Endothelial cell of umbilical vein (primary cell): ENCODE results near the gene UHRF1. TPM values are rescaled to one million over a fixed set of nuclear protein-coding genes. Genes with fewer than 3 reads are reported as not detected.

Experiments
- BruUV-seq: library from RNA; stranded (reverse); fragments of 400-500 nt; replicated peaks from 2 replicates; lab custom pipeline; 2021; lab: Mats Ljungman, UMichigan
- CTCF ChIA-PET: fragments of 300-600, 350-600 bp; sonication (Branson Sonifier 250); formaldehyde crosslinking; loops from one replicate; lab custom pipeline; 2021; ENCODE audit warnings: antibody characterized with exemption, inconsistent platforms; lab: Charles Lee
- POLR2A ChIA-PET: fragments of 300-600, 350-600 bp; sonication (Branson Sonifier 250); formaldehyde crosslinking; loops from one replicate; lab custom pipeline; 2021; ENCODE audit warnings: antibody characterized with exemption, inconsistent platforms; lab: Charles Lee
- DNase-seq: peaks from one replicate; pipeline ENCODE4 v3.0.0-alpha.2; 2011; ENCODE audit warnings: low read depth, low spot score
- FAIRE-seq: peaks from 2 replicates; lab custom pipeline; 2011; peaks lifted over from hg19 to GRCh38; lab: Jason Lieb, UNC
- H2AFZ ChIP-seq: 2 replicates; pipeline ENCODE4 v1.6.0; 2012; ENCODE audit warnings: low read depth, low read length, control low read depth, inconsistent platforms
- H3K27ac ChIP-seq: 2 replicates; pipeline ENCODE4 v1.5.1; 2011; ENCODE audit warnings: low read depth, mild to moderate bottlenecking, control low read depth, low read length, moderate library complexity; ENCODE audit not compliant: insufficient read depth
- H3K27me3 ChIP-seq, 2 experiments: 2 replicates each; pipeline versions ENCODE4 v1.6.0 to v1.6.1; 2011; ENCODE audit warnings: low read length in 2 of 2, mixed read lengths in 1 of 2; ENCODE audit not compliant: control insufficient read depth in 2 of 2, insufficient read depth in 2 of 2
- H3K36me3 ChIP-seq, 2 experiments: 2 replicates in 1 of 2; 3 replicates in 1 of 2; pipeline ENCODE4 v1.5.1; 2011; ENCODE audit warnings: low read length in 2 of 2, mild to moderate bottlenecking in 1 of 2, moderate library complexity in 1 of 2; ENCODE audit not compliant: control insufficient read depth in 2 of 2, insufficient read depth in 2 of 2; ENCODE audit errors: extremely low read depth in 1 of 2
- H3K4me1 ChIP-seq: 3 replicates; pipeline ENCODE4 v1.5.1; 2011; ENCODE audit warnings: mild to moderate bottlenecking, low read length; ENCODE audit not compliant: control insufficient read depth, insufficient read depth; ENCODE audit errors: extremely low read depth
- H3K4me2 ChIP-seq: 2 replicates; pipeline ENCODE4 v1.6.1; 2011; ENCODE audit warnings: low read length, control low read depth, mixed read lengths; ENCODE audit not compliant: insufficient read depth
- H3K4me3 ChIP-seq, 3 experiments: fragments of 200-600 bp in 1 of 3; sonication (generic), shearing (Covaris generic) in 1 of 3; replicated peaks in 1 of 3; 2 replicates each; pipeline ENCODE4 v1.5.1; 2011 to 2016; ENCODE audit warnings: control low read depth in 3 of 3, low read length in 3 of 3, mild to moderate bottlenecking in 2 of 3, inconsistent platforms in 1 of 3, low read depth in 1 of 3, moderate library complexity in 1 of 3; ENCODE audit not compliant: insufficient read depth in 1 of 3
- H3K79me2 ChIP-seq: 2 replicates; pipeline ENCODE4 v1.6.0; 2012; ENCODE audit warnings: low read length, inconsistent platforms; ENCODE audit not compliant: control insufficient read depth, insufficient read depth
- H3K9ac ChIP-seq: replicated peaks from 2 replicates; pipeline ENCODE3; 2011; ENCODE audit warnings: low read length, control low read depth; ENCODE audit not compliant: insufficient read depth; ENCODE audit errors: extremely low read depth
- H3K9me1 ChIP-seq: replicated peaks from 3 replicates; pipeline ENCODE4 v1.6.0; 2011; ENCODE audit warnings: mild to moderate bottlenecking, low read length; ENCODE audit not compliant: control insufficient read depth, insufficient read depth; ENCODE audit errors: extremely low read depth
- H3K9me3 ChIP-seq: replicated peaks from 2 replicates; pipeline ENCODE4 v1.5.1; 2012; ENCODE audit warnings: low read length, inconsistent platforms; ENCODE audit not compliant: control insufficient read depth, insufficient read depth
- H4K20me1 ChIP-seq: replicated peaks from 2 replicates; pipeline ENCODE3; 2011; ENCODE audit warnings: mild to moderate bottlenecking, low read length; ENCODE audit not compliant: control insufficient read depth, insufficient read depth; ENCODE audit errors: extremely low read depth
- FOS ChIP-seq: IDR thresholded peaks from 2 replicates; pipeline ENCODE4 v1.6.1; 2011; ENCODE audit warnings: mild to moderate bottlenecking, low read length, moderate library complexity, borderline replicate concordance; ENCODE audit not compliant: insufficient read depth
- GATA2 ChIP-seq: IDR thresholded peaks from 2 replicates; pipeline ENCODE4 v1.7.0; 2011; ENCODE audit warnings: low read depth, mild to moderate bottlenecking, moderate library complexity, mixed read lengths, low read length; ENCODE audit not compliant: insufficient read length, insufficient read depth
- JUN ChIP-seq: IDR thresholded peaks from 2 replicates; pipeline ENCODE4 v1.6.1; 2011; ENCODE audit warnings: borderline replicate concordance, low read depth; ENCODE audit not compliant: insufficient read length, insufficient read depth
- MYC ChIP-seq: IDR thresholded peaks from one replicate; pipeline ENCODE4 v1.6.1; 2011; ENCODE audit warnings: mild to moderate bottlenecking, low read depth, low read length
- POLR2A ChIP-seq: IDR thresholded peaks from 2 replicates; pipeline ENCODE4 v1.6.1; 2012; ENCODE audit warnings: low read depth, mild to moderate bottlenecking, control low read depth, low read length
- POLR2AphosphoS5 ChIP-seq: IDR thresholded peaks from 2 replicates; pipeline ENCODE4 v1.6.1; 2012; ENCODE audit warnings: low read depth, mild to moderate bottlenecking, control low read depth, low read length, moderate library complexity; ENCODE audit not compliant: insufficient read depth
- dilution Hi-C: fragments of 300-500 bp; cut with MboI; formaldehyde crosslinking; loops from one replicate; pipeline ENCODE4 v1.15.0; 2019; ENCODE audit warnings: low sequenced_read_pairs; ENCODE audit not compliant: extremely low pct_ligation_motif_present
- intact Hi-C: fragments of 100-400 bp; cut with micrococcal nuclease; formaldehyde crosslinking; loops from one replicate; pipeline ENCODE4 v1.10.0; 2022
- polyA plus RNA-seq, 4 experiments: library from polyadenylated mRNA; depleted of rRNA in 3 of 4; stranded (reverse) in 3 of 4; unstranded in 1 of 4; fragments of >200 nt; gene quantifications; 2 replicates each; pipeline versions ENCODE4 v1.2.1 to v1.2.3, GENCODE V29; 2011 to 2012; ENCODE audit warnings: missing spikeins in 1 of 4
- total RNA-seq: library from RNA; stranded (reverse); gene quantifications from 2 replicates; pipeline ENCODE4 v1.2.3, GENCODE V29; 2021
- TF ChIP-seq, protein P1 (sequence below), 2 donors: IDR thresholded peaks; 1 replicate in 1 of 2; 2 replicates in 1 of 2; pipeline ENCODE4 v1.5.1; 2011; ENCODE audit warnings: low read length in 2 of 2, mild to moderate bottlenecking in 2 of 2, moderate library complexity in 2 of 2, control low read depth in 1 of 2, inconsistent platforms in 1 of 2, low read depth in 1 of 2; ENCODE audit not compliant: insufficient read depth in 1 of 2; ENCODE audit errors: extremely low read depth in 1 of 2
- TF ChIP-seq, protein P2 (sequence below): IDR thresholded peaks from 2 replicates; pipeline ENCODE4 v1.6.1; 2011; ENCODE audit not compliant: insufficient read depth, insufficient read length

UHRF1 gene
- total and polyA plus RNA-seq, 2 donors (not counting 3 experiments of a cell fraction or from before 2014, with no cell fraction given), result 13.3 to 76.8 TPM

DNA sequence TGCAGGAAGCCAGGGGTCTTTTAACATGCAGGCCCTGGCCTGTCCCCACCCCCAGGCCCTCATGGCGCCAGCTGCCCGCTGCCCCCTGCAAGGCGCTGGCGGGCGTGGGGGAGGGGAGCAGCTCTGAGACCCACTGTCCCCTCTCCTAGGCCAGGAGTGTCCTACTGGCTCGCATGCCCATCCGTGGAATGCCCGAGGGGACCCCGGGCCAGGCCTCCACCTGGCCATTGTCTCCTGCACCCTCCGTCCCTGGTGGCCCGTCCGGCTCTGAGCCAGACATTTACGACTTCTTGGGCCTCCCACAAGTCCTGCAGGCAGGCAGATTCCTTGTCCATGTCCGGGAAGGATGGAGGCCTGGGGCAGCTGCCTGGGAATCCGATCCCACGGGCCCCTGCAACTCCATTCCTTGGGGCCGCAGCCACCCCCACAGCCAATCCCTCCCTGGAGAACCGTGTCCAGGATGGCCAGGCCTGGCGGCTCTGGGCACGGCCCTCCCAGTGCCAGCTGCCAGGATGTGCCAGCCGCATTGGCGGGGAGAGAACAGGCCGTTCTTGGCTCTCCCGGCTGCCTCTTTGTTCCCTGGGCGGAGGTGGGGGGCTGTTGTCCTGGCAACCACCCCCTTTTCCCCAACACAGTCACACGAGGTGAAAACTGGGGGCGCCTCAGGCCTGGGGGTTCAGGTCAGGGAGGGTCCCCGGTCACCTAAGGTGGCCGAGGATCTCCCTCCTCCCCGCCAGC lies 31.4 kb upstream of the UHRF1 start:
- Histone ChIP-seq H3K9me1 (no peaks in the 10 kb centered on the region), H3K27ac (no peak overlapping the region), H2AFZ (peak overlapping the region; percentile 40), H3K36me3 (no peaks in the 10 kb centered on the region), H4K20me1 (no peaks in the 10 kb centered on the region), H3K4me1 (no peaks in the 10 kb centered on the region), H3K79me2 (no peaks in the 10 kb centered on the region), H3K27me3 (no peaks in the 10 kb centered on the region), H3K9ac (no peak overlapping the region), H3K9me3 (no peaks in the 10 kb centered on the region), H3K4me3 (no peak overlapping the region), H3K4me2 (no peak overlapping the region)
- ChIA-PET POLR2A (no interaction called here), CTCF (interaction anchor here (2.4 kb wide), 1 partner anchor 153 kb away, joined by 8 read pairs; no protein-coding TSS in a partner anchor)
- intact Hi-C loops, result no loop called here
- DNase-seq (no peak), FAIRE-seq (no peak)
- dilution Hi-C loops, result no loop called here
- TF ChIP-seq, protein P1, sequence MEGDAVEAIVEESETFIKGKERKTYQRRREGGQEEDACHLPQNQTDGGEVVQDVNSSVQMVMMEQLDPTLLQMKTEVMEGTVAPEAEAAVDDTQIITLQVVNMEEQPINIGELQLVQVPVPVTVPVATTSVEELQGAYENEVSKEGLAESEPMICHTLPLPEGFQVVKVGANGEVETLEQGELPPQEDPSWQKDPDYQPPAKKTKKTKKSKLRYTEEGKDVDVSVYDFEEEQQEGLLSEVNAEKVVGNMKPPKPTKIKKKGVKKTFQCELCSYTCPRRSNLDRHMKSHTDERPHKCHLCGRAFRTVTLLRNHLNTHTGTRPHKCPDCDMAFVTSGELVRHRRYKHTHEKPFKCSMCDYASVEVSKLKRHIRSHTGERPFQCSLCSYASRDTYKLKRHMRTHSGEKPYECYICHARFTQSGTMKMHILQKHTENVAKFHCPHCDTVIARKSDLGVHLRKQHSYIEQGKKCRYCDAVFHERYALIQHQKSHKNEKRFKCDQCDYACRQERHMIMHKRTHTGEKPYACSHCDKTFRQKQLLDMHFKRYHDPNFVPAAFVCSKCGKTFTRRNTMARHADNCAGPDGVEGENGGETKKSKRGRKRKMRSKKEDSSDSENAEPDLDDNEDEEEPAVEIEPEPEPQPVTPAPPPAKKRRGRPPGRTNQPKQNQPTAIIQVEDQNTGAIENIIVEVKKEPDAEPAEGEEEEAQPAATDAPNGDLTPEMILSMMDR (IDR thresholded peaks at IDR 0.05; ENCODE audit: extremely low read depth in 1 of 2, insufficient read depth in 1 of 2, low read depth in 1 of 2, low read length in 2 of 2), result no peak
- no peak for TF ChIP-seq POLR2A
- TF ChIP-seq FOS, result no peak
- TF ChIP-seq MYC, result no peak
- no peak for TF ChIP-seq JUN
- no TSS peak for BruUV-seq

DNA sequence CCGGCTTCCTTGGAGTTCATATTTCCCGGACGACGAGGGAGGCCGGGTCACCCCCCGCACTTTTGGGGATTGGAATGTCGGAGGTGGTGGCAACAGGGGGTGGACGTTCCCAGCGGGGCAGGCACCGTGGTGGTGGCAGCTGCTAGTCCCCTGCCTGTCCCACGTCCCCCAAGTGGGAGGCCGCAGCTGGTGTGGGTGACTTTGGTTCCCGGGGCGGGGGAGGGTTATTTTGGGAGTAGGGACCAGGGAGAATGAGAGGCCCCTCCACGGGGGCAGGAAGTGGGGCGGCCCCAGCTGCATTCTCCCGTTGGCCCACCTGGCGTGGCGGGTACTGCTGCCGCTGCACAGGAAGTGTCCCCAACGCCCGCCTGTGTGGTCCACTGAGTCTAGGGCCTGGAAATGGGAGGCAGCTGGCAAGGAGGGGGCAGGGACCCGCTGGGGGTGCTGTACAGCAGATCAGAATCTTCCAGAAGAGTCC lies 30.8 kb upstream of the UHRF1 start:
- H3K27me3 ChIP-seq, result no peaks in the 10 kb centered on the region
- FAIRE-seq (no peak), DNase-seq (no peak)
- no peak overlapping the region for H3K27ac ChIP-seq
- H3K79me2 ChIP-seq, result no peaks in the 10 kb centered on the region
- H3K9ac ChIP-seq, result no peak overlapping the region
- no peaks in the 10 kb centered on the region for H3K9me3 ChIP-seq
- intact Hi-C loops (no loop called here), dilution Hi-C loops (no loop called here)
- TF ChIP-seq MYC (no peak), GATA2 (no peak), JUN (no peak), FOS (no peak), POLR2A (no peak), POLR2AphosphoS5 (no peak)
- TF ChIP-seq, protein P2, sequence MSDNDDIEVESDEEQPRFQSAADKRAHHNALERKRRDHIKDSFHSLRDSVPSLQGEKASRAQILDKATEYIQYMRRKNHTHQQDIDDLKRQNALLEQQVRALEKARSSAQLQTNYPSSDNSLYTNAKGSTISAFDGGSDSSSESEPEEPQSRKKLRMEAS, result no peak
- no peak overlapping the region for H3K4me2 ChIP-seq
- H2AFZ ChIP-seq, result no peak overlapping the region
- no peaks in the 10 kb centered on the region for H3K4me1 ChIP-seq
- no TSS peak for BruUV-seq
- ChIA-PET POLR2A (no interaction called here), CTCF (no interaction called here)
- no peaks in the 10 kb centered on the region for H3K9me1 ChIP-seq
- no peaks in the 10 kb centered on the region for H4K20me1 ChIP-seq
- H3K36me3 ChIP-seq, result no peaks in the 10 kb centered on the region
- no peak overlapping the region for H3K4me3 ChIP-seq
